B cell (primary cell): ENCODE measurements around the gene LRRC32. TPM values are rescaled to one million over a fixed set of nuclear protein-coding genes. Genes with fewer than 3 reads are reported as not detected.
A peak's percentile ranks its signal among the peaks of the same experiment; 100 is the strongest.

Experiments used
- ATAC-seq: fragments of 200-7000 bp; cut with Tn5 transposase; one replicate; pipeline ENCODE4 v1.10.0; 2021; ENCODE audit warnings: low read depth, mild to moderate bottlenecking, moderate number of reproducible peaks, moderate library complexity
- CTCF ChIA-PET: fragments of 350-600 bp; sonication (Branson Sonifier 250); formaldehyde crosslinking; loops from one replicate; lab custom pipeline; 2021; ENCODE audit warnings: antibody characterized with exemption, inconsistent platforms; lab: Charles Lee
- POLR2A ChIA-PET: fragments of 350-600 bp; sonication (Branson Sonifier 250); formaldehyde crosslinking; loops from one replicate; lab custom pipeline; 2021; ENCODE audit warnings: antibody characterized with exemption; lab: Charles Lee
- DNase-seq: peaks from one replicate; pipeline ENCODE4 v3.0.0; 2013
- H2AFZ ChIP-seq: 2 replicates; pipeline ENCODE4 v1.6.1; 2012; ENCODE audit warnings: mild to moderate bottlenecking, low read depth, low read length; ENCODE audit not compliant: insufficient read depth, poor library complexity, severe bottlenecking
- H3K27ac ChIP-seq, 2 donors: 1 replicate in 1 of 2; 2 replicates in 1 of 2; pipeline ENCODE4 v1.5.1; 2012 to 2013; ENCODE audit warnings: low read length in 2 of 2, mild to moderate bottlenecking in 2 of 2, moderate library complexity in 1 of 2
- H3K27me3 ChIP-seq, 4 experiments: fragments of 200-600 bp in 1 of 4; sonication (generic) in 1 of 4; replicated peaks in 1 of 4; 1 replicate in 2 of 4; 2 replicates in 2 of 4; pipeline versions ENCODE4 v1.6.1 to v1.7.0; 2013 to 2016; ENCODE audit warnings: low read length in 3 of 4, mild to moderate bottlenecking in 2 of 4, mixed read lengths in 1 of 4, moderate library complexity in 1 of 4; ENCODE audit not compliant: insufficient read depth in 4 of 4, control insufficient read depth in 3 of 4; ENCODE audit errors: control extremely low read depth in 1 of 4
- H3K36me3 ChIP-seq, 2 experiments: replicated peaks in 1 of 2; 1 replicate in 1 of 2; 2 replicates in 1 of 2; pipeline versions ENCODE4 v1.6.1 to v1.7.1; 2013; ENCODE audit warnings: low read length in 1 of 2; ENCODE audit not compliant: insufficient read depth in 2 of 2, control insufficient read depth in 1 of 2; ENCODE audit errors: control extremely low read depth in 1 of 2, extremely low read depth in 1 of 2
- H3K4me1 ChIP-seq, 2 donors: fragments of 200-600 bp in 1 of 2; sonication (generic) in 1 of 2; 1 replicate in 1 of 2; 2 replicates in 1 of 2; pipeline versions ENCODE4 v1.5.1 to v1.6.1; 2013 to 2017; ENCODE audit warnings: low read length in 2 of 2; ENCODE audit not compliant: control insufficient read depth in 2 of 2, insufficient read depth in 2 of 2
- H3K4me2 ChIP-seq: replicated peaks from 2 replicates; pipeline ENCODE3; 2012; ENCODE audit warnings: mild to moderate bottlenecking, low read depth, low read length; ENCODE audit not compliant: poor library complexity, severe bottlenecking
- H3K4me3 ChIP-seq, 5 experiments: fragments of 200-600 bp in 1 of 5; sonication (generic) in 1 of 5; 1 replicate in 3 of 5; 2 replicates in 2 of 5; pipeline versions ENCODE4 v1.5.1 to v1.7.0; 2011 to 2016; ENCODE audit warnings: low read length in 4 of 5, mild to moderate bottlenecking in 4 of 5, low read depth in 2 of 5, control low read depth in 1 of 5, moderate library complexity in 1 of 5; ENCODE audit not compliant: insufficient read depth in 1 of 5; ENCODE audit errors: control extremely low read depth in 1 of 5, extremely low read depth in 1 of 5
- H3K79me2 ChIP-seq: fragments of 200-600 bp; sonication (generic); one replicate; pipeline ENCODE4 v1.6.0; 2016; ENCODE audit warnings: low read length; ENCODE audit not compliant: control insufficient read depth, insufficient read depth
- H3K9ac ChIP-seq: fragments of 200-600 bp; sonication (generic); 2 replicates; pipeline ENCODE4 v1.6.1; 2017; ENCODE audit warnings: mild to moderate bottlenecking, low read length, moderate library complexity
- H3K9me3 ChIP-seq, 3 donors: one replicate each; pipeline versions ENCODE4 v1.6.1 to v1.7.1; 2013; ENCODE audit warnings: low read length in 2 of 3; ENCODE audit not compliant: control insufficient read depth in 2 of 3, insufficient read depth in 1 of 3; ENCODE audit errors: control extremely low read depth in 1 of 3
- H4K20me1 ChIP-seq: 2 replicates; pipeline ENCODE4 v1.6.0; 2012; ENCODE audit warnings: mild to moderate bottlenecking, low read length; ENCODE audit not compliant: insufficient read depth, control insufficient read depth, poor library complexity, severe bottlenecking
- H3K27ac Mint-ChIP-seq: one replicate; pipeline ENCODE4 v1.8.0; 2021; ENCODE audit warnings: mixed read lengths
- H3K27me3 Mint-ChIP-seq: one replicate; pipeline ENCODE4 v1.8.0; 2021; ENCODE audit warnings: mixed read lengths
- H3K4me1 Mint-ChIP-seq: one replicate; pipeline ENCODE4 v1.8.0; 2021; ENCODE audit warnings: mixed read lengths
- H3K4me3 Mint-ChIP-seq: one replicate; pipeline ENCODE4 v1.8.0; 2021; ENCODE audit warnings: mixed read lengths
- H3K9me3 Mint-ChIP-seq: one replicate; pipeline ENCODE4 v1.8.0; 2022; ENCODE audit warnings: mixed read lengths; ENCODE audit not compliant: insufficient read depth
- CTCF ChIP-seq: fragments of 200-600 bp; IDR thresholded peaks from one replicate; pipeline ENCODE4 v1.8.0; 2022; ENCODE audit warnings: antibody characterized with exemption, mild to moderate bottlenecking
- EZH2 ChIP-seq: IDR thresholded peaks from 2 replicates; pipeline ENCODE4 v1.6.1; 2012; ENCODE audit warnings: borderline replicate concordance, low read depth, mild to moderate bottlenecking, moderate library complexity, low read length; ENCODE audit not compliant: insufficient read depth, poor library complexity, severe bottlenecking
- WGBS: methylation state at CpG from one replicate; pipeline ENCODE4 v1.1.5; 2013; ENCODE audit warnings: missing lambda C conversion rate; ENCODE audit not compliant: insufficient coverage; 5-methylcytosine and 5-hydroxymethylcytosine counted together
- intact Hi-C: fragments of 100-400 bp; cut with micrococcal nuclease; formaldehyde crosslinking; loops from one replicate; pipeline ENCODE4 v1.10.0; 2022
- polyA plus RNA-seq: library from polyadenylated mRNA; depleted of rRNA; stranded (reverse); fragments of >200 nt; gene quantifications from 2 replicates; pipeline ENCODE4 v1.2.3, GENCODE V29; 2012
- total RNA-seq, 2 donors: library from RNA; stranded (reverse); fragments of 120-200 nt in 1 of 2; gene quantifications; 1 replicate in 1 of 2; 2 replicates in 1 of 2; pipeline versions ENCODE4 v1.2.3 to v1.2.4, GENCODE V29; 2013 to 2022

LRRC32 gene
- total and polyA plus RNA-seq, 2 donors (not counting 1 experiment from before 2014, with no cell fraction given), result 0.60 to 1.4 TPM

- no peak overlapping the region for H2AFZ ChIP-seq
- Mint-ChIP-seq H3K27ac (no peak overlapping the region), H3K27me3 (peaks cover 71% of the 10 kb centered on the region), H3K4me3 (no peak overlapping the region), H3K4me1 (peaks cover 46% of the 10 kb centered on the region), H3K9me3 (no peaks in the 10 kb centered on the region)
- H3K9me3 ChIP-seq, result peaks cover 0 to 16% (median 0%) of the 10 kb centered on the region in 3 donors
- DNase-seq (peak; percentile 27), ATAC-seq (no peak)
- CTCF ChIA-PET, result interaction anchor here (0.6 to 14.3 kb wide), 13 partner anchors 9 to 475 kb away, joined by 3 to 224 read pairs (median 4); partner anchors contain the start of gene WNT11
- no peak overlapping the region for H3K9ac ChIP-seq
- POLR2A ChIA-PET, result no interaction called here
- no peak overlapping the region for H3K4me3 ChIP-seq
- no peak overlapping the region for H3K4me2 ChIP-seq
- no peak overlapping the region for H3K27ac ChIP-seq
- intact Hi-C loops, result no loop called here
- 68% methylated on average over 2 of the region's 2 CpGs for WGBS
- peaks cover 0 to 65% (median 19%) of the 10 kb centered on the region in 4 experiments for H3K27me3 ChIP-seq
- H3K36me3 ChIP-seq, result no peaks in the 10 kb centered on the region
- no peaks in the 10 kb centered on the region for H4K20me1 ChIP-seq
- TF ChIP-seq CTCF (no peak), EZH2 (no peak)
- H3K79me2 ChIP-seq, result no peaks in the 10 kb centered on the region
- peaks cover 34 to 38% of the 10 kb centered on the region in 2 donors for H3K4me1 ChIP-seq
Measured at GRCh38 chr11:76682106-76682505, 11.6 kb upstream of the LRRC32 start.
